ENCODE results near the gene PDE6C. TPM values are rescaled to one million over a fixed set of nuclear protein-coding genes. Genes with fewer than 3 reads are reported as not detected.
A peak's percentile ranks its signal among the peaks of the same experiment; 100 is the strongest.

PDE6C gene
- total and polyA plus RNA-seq, 2 of the 8 experiments (the other 6 are each of a cell fraction or from before 2014, with no cell fraction given), result not detected

- TF ChIP-seq HDAC6 (IDR thresholded peaks at IDR 0.05; ENCODE audit: low read depth, low read length) (no peak), JUND (IDR thresholded peaks at IDR 0.05; ENCODE audit: low read length) (no peak), TCF12 (IDR thresholded peaks at IDR 0.05; ENCODE audit: low read depth, low read length) (no peak), MAX (IDR thresholded peaks at IDR 0.05) (peak; percentile 50; the same call in 1 of the 2 replicates), CREB1 (IDR thresholded peaks at IDR 0.05) (no peak), MAFK (IDR thresholded peaks at IDR 0.05; ENCODE audit: low read depth, low read length) (no peak), KDM5A (IDR thresholded peaks at IDR 0.05; ENCODE audit: low read length) (no peak), EZH2 (IDR thresholded peaks at IDR 0.05; ENCODE audit: low read depth, low read length, severe bottlenecking) (peak; percentile 35), CHD2 (IDR thresholded peaks at IDR 0.05; ENCODE audit: low read length) (no peak), KDM4A (IDR thresholded peaks at IDR 0.05; ENCODE audit: low read depth, low read length, severe bottlenecking) (no peak), SAP30 (IDR thresholded peaks at IDR 0.05; ENCODE audit: insufficient read depth, insufficient replicate concordance, low read length) (no peak), SIX5 (IDR thresholded peaks at IDR 0.05; ENCODE audit: low read depth, low read length) (no peak), EGR1 (IDR thresholded peaks at IDR 0.05; ENCODE audit: borderline replicate concordance, low read depth, low read length) (no peak), ATF3 (IDR thresholded peaks at IDR 0.05; ENCODE audit: insufficient read depth, low read depth, low read length) (no peak), FOSL1 (IDR thresholded peaks at IDR 0.05; ENCODE audit: insufficient read depth, low read depth, low read length) (no peak), BRCA1 (IDR thresholded peaks at IDR 0.05; ENCODE audit: low read depth, low read length) (no peak), TEAD4 (IDR thresholded peaks at IDR 0.05; ENCODE audit: low read depth, low read length) (no peak), ZNF274 (IDR thresholded peaks at IDR 0.05; ENCODE audit: borderline replicate concordance, extremely low read depth, low read length) (no peak), CBX5 (IDR thresholded peaks at IDR 0.05; ENCODE audit: low read depth, low read length) (no peak), SUZ12 (IDR thresholded peaks at IDR 0.05; ENCODE audit: low read length) (no peak), TAF1 (IDR thresholded peaks at IDR 0.05; ENCODE audit: low read depth, low read length) (no peak), NANOG (IDR thresholded peaks at IDR 0.05; ENCODE audit: insufficient read depth, low read depth, low read length, poor library complexity, severe bottlenecking) (no peak), SRF (IDR thresholded peaks at IDR 0.05; ENCODE audit: low read depth, low read length) (no peak), POU5F1 (IDR thresholded peaks at IDR 0.05; ENCODE audit: low read depth, low read length) (no peak)
Observed at GRCh38 chr10:93596539-93596938, 15.8 kb upstream of the PDE6C start (continued).

Data from H1 (cell line).